Progenitor cell of endocrine pancreas (in vitro differentiated cells): ENCODE measurements around the gene BIN2. TPM values are rescaled to one million over a fixed set of nuclear protein-coding genes. Genes with fewer than 3 reads are reported as not detected.
"Not testable (repeated sequence)": the region's sequence is repeated elsewhere in the genome, so short reads cannot be mapped to it uniquely, and the experiment has no call there.

Source experiments
- DNase-seq: peaks from one replicate; pipeline ENCODE4 v3.0.0; 2021; ENCODE audit warnings: low spot score; ENCODE audit not compliant: unreplicated experiment
- H3K27ac Mint-ChIP-seq: 2 replicates; pipeline ENCODE4 v1.8.0; 2021; ENCODE audit warnings: mild to moderate bottlenecking, moderate library complexity, mixed read lengths
- H3K27me3 Mint-ChIP-seq: 2 replicates; pipeline ENCODE4 v1.8.0; 2021; ENCODE audit warnings: mixed read lengths
- H3K36me3 Mint-ChIP-seq: 2 replicates; pipeline ENCODE4 v1.8.0; 2022; ENCODE audit warnings: mixed read lengths; ENCODE audit not compliant: insufficient read depth
- H3K4me1 Mint-ChIP-seq: 2 replicates; pipeline ENCODE4 v1.8.0; 2021; ENCODE audit warnings: low read depth, mixed read lengths
- H3K4me3 Mint-ChIP-seq: 2 replicates; pipeline ENCODE4 v1.8.0; 2021; ENCODE audit warnings: low read depth, mild to moderate bottlenecking, moderate library complexity, mixed read lengths
- H3K9me3 Mint-ChIP-seq: 2 replicates; pipeline ENCODE4 v1.8.0; 2021; ENCODE audit warnings: low read depth, mixed read lengths
- total RNA-seq: library from RNA; stranded (reverse); gene quantifications from 2 replicates; pipeline ENCODE4 v1.2.1, GENCODE V29; 2021
- TF ChIP-seq, protein P1 (sequence below): fragments of 200-600 bp; sonication (generic); IDR thresholded peaks from one replicate; pipeline ENCODE4 v1.5.0; 2021; ENCODE audit warnings: antibody characterized with exemption, mild to moderate bottlenecking; ENCODE audit not compliant: unreplicated experiment

BIN2 gene
- total RNA-seq, 1 donor from 2014 or later, result not detected

DNA sequence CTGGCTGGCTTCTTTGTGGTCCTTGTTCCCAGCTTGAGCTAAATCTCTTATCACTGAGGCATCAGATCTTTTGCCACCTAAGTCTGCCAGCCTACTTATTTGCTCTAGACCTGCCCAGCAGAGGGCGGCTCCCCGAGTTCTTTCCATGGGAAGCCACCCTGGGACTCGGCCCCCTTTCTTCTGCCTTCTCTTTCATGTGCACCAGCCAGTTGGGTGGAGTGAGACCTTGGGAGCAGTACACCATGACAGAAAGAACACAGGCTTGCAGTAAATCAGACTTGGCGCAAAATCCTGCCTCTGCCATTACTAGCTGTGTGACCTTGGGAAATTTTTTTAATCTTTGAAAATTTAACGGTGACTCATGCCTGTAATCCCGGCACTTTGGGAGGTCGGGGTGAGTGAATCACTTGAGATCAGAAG lies 61.2 kb downstream of the BIN2 start:
- peaks cover 2% of the 10 kb centered on the region for H3K36me3 Mint-ChIP-seq
- no peak for DNase-seq

DNA sequence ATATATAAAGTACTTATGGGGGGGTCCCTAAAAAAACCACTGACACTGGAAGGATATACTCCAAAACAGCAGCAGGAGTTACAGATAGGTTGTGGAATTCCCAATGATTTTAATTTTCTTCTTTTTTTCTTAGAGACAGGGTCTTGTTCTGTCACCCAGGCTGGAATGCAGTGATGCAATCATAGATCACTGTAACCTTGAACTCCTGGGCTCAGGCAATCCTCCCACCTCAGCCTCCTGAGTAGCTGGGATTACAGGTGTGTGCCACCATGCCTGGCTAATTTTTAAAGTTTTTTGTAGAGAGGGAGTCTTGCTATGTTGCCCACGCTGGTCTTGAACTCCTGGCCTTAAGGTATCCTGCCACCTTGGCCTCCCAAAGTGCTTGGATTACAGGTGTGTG lies 64.4 kb downstream of the BIN2 start:
- not testable (repeated sequence) for H3K4me1 Mint-ChIP-seq, H3K9me3 Mint-ChIP-seq, H3K4me3 Mint-ChIP-seq, DNase-seq, H3K36me3 Mint-ChIP-seq, H3K27me3 Mint-ChIP-seq
- peak overlapping the region; percentile 20 for H3K27ac Mint-ChIP-seq

More for the DNA sequence above, 61.2 kb downstream of the BIN2 start:
- Mint-ChIP-seq H3K27ac (no peak overlapping the region), H3K9me3 (no peaks in the 10 kb centered on the region), H3K4me3 (no peak overlapping the region), H3K4me1 (peaks cover 2% of the 10 kb centered on the region), H3K27me3 (no peaks in the 10 kb centered on the region)
- TF ChIP-seq, protein P1, sequence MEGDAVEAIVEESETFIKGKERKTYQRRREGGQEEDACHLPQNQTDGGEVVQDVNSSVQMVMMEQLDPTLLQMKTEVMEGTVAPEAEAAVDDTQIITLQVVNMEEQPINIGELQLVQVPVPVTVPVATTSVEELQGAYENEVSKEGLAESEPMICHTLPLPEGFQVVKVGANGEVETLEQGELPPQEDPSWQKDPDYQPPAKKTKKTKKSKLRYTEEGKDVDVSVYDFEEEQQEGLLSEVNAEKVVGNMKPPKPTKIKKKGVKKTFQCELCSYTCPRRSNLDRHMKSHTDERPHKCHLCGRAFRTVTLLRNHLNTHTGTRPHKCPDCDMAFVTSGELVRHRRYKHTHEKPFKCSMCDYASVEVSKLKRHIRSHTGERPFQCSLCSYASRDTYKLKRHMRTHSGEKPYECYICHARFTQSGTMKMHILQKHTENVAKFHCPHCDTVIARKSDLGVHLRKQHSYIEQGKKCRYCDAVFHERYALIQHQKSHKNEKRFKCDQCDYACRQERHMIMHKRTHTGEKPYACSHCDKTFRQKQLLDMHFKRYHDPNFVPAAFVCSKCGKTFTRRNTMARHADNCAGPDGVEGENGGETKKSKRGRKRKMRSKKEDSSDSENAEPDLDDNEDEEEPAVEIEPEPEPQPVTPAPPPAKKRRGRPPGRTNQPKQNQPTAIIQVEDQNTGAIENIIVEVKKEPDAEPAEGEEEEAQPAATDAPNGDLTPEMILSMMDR, result peak; percentile 18

DNA sequence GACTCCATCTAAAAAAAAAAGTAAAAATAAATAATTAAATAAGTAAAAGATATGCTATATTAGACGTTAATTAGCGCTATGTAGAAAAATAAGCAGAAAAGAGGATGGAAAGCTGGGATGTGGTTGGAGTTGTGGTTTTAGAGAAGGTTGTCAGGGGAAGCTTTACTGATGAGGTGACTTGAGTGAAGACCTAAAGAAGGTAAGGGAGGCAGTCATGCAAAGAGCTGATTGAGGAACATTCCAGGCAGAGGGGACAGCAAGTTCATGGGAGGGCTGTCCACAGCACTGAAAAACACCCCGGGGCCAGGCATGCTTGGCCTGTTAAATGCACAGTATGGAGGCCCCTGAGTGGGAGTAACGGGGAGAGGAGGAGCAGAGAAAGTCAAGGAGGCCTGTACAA lies 69.4 kb downstream of the BIN2 start:
- Mint-ChIP-seq H3K36me3 (no peaks in the 10 kb centered on the region), H3K4me1 (no peaks in the 10 kb centered on the region), H3K9me3 (no peaks in the 10 kb centered on the region), H3K27me3 (no peaks in the 10 kb centered on the region), H3K4me3 (no peak overlapping the region), H3K27ac (no peak overlapping the region)
- TF ChIP-seq, protein P1, result no peak
- DNase-seq, result no peak

DNA sequence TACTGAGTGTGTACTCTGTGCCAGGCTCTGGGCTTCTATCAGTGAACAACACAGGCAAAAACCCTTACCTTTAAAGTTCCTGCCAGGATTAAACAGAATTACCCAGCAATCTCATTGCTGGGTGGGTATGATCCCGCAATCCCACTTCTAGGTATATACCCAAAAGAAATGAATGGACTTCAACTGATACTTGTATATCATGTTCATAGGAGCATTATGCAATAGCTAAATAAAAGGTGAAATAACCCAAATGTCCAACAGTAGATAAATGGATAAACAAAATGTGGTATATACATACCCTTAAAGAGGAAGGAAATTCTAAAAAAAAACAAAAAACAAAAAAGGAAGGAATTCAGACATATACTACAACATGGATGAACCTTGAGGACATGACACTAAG lies 70.7 kb downstream of the BIN2 start:
- Mint-ChIP-seq H3K27ac (no peak overlapping the region), H3K4me1 (no peaks in the 10 kb centered on the region), H3K27me3 (no peaks in the 10 kb centered on the region), H3K36me3 (peaks cover 1% of the 10 kb centered on the region), H3K4me3 (no peak overlapping the region), H3K9me3 (no peaks in the 10 kb centered on the region)
- DNase-seq, result no peak
- TF ChIP-seq, protein P1, result no peak

DNA sequence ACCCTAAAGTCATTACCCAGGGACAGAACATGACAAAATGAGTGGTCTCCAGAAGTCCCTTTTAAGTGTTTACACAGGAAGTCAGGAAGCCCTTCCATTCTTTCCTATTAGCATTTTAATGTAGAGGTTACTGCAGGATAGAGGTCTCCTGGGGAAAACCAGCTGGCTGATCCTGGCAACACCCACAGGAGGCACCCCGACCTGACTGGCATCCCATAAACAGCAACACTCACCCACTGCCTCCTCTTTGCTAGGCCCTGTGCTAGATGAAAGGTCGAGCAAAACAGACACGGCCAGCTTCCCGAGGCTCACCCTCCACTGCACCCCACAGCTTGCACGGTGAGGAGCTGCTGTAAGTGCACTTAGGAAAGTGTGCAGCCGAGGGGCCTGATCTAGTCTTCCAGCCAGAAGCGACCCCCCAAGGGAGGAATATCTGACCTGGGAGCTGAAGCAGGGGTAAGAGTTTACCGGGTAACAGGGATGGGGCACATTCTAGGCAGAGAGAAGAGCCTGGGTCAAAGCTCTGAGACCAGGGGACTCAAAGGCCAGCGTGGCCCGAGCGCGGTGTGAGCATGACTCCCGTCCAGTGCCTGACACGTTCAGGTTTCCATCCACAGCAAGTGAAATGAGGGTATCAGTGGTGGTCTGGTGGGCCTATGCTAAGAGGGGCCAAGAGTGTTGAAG lies 76.3 kb downstream of the BIN2 start:
- no peaks in the 10 kb centered on the region for H3K9me3 Mint-ChIP-seq
- H3K4me1 Mint-ChIP-seq, result peaks cover 3% of the 10 kb centered on the region
- H3K36me3 Mint-ChIP-seq, result peaks cover 7% of the 10 kb centered on the region
- H3K27ac Mint-ChIP-seq, result peak overlapping the region; percentile 71
- no peaks in the 10 kb centered on the region for H3K27me3 Mint-ChIP-seq
- no peak overlapping the region for H3K4me3 Mint-ChIP-seq
- DNase-seq, result no peak
- TF ChIP-seq, protein P1, result no peak

DNA sequence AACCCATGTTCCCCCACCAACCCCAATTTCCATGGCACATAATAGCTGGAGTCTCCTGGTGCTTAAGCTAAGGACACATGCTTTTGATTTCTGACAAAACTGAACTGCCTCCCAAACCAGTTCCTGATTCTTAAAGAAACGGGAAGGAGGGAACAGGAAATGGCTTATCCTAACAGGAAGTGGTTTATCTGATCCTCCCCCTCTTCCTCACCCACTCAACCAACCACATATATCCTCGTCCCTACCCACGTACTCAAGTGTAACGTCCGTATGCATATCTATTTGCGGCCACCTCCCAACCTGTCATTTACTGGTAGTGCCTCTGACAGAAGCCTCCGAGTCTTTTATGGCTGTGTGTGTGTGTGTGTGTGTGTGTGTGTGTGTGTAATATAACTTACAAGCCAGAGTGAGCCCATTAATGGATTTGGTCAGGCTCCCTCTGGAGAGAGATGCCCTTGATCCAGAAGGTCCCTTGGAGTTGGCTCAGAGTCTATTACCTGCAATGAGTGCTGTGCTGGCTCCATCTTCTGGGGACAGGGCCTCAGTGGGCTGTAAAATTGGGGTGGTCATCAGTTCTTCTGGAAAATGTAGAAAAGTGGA lies 77.6 kb downstream of the BIN2 start:
- H3K36me3 Mint-ChIP-seq, result peaks cover 13% of the 10 kb centered on the region
- peaks cover 3% of the 10 kb centered on the region for H3K4me1 Mint-ChIP-seq
- TF ChIP-seq, protein P1, result no peak
- no peak overlapping the region for H3K4me3 Mint-ChIP-seq
- H3K27me3 Mint-ChIP-seq, result no peaks in the 10 kb centered on the region
- DNase-seq, result no peak
- H3K27ac Mint-ChIP-seq, result no peak overlapping the region
- H3K9me3 Mint-ChIP-seq, result no peaks in the 10 kb centered on the region
